Vagina (tissue), 2 donors: Measurements from ENCODE around the gene FOXL3. TPM values are rescaled to one million over a fixed set of nuclear protein-coding genes. Genes with fewer than 3 reads are reported as not detected.
"Not testable (repeated sequence)": the region's sequence is repeated elsewhere in the genome, so short reads cannot be mapped to it uniquely, and the experiment has no call there.

Experiments used
- DNase-seq, 2 donors: peaks; one replicate each; pipeline ENCODE4 v3.0.0-alpha.2; 2017; ENCODE audit errors: extremely low spot score in 2 of 2
- H3K27ac ChIP-seq: fragments of 200-600 bp; sonication (generic); one replicate; pipeline ENCODE4 v1.5.1; 2019
- H3K27me3 ChIP-seq: fragments of 200-600 bp; sonication (generic); one replicate; pipeline ENCODE4 v1.5.1; 2019
- H3K36me3 ChIP-seq, 2 donors: fragments of 200-600 bp; sonication (generic); one replicate each; pipeline ENCODE4 v1.5.1; 2017 to 2019
- H3K4me1 ChIP-seq: fragments of 200-600 bp; sonication (generic); one replicate; pipeline ENCODE4 v1.5.1; 2019
- H3K4me3 ChIP-seq, 2 donors: fragments of 200-600 bp; sonication (generic); 1 replicate in 1 of 2; 2 replicates in 1 of 2; pipeline ENCODE4 v1.5.1; 2016 to 2019
- H3K9me3 ChIP-seq: fragments of 200-600 bp; sonication (generic); one replicate; pipeline ENCODE4 v1.5.1; 2019
- CTCF ChIP-seq, 3 experiments: fragments of 450-650 bp in 2 of 3; fragments of 200-600 bp in 1 of 3; sonication (generic) in 1 of 3; IDR thresholded peaks; one replicate each; pipeline ENCODE4 v1.5.1; 2017 to 2019; ENCODE audit warnings: antibody characterized with exemption in 3 of 3, mild to moderate bottlenecking in 2 of 3, moderate library complexity in 2 of 3
- POLR2A ChIP-seq, 2 donors: fragments of 450-650 bp; IDR thresholded peaks; one replicate each; pipeline ENCODE4 v1.6.1; 2017; ENCODE audit warnings: antibody characterized with exemption in 2 of 2, mild to moderate bottlenecking in 2 of 2, moderate library complexity in 2 of 2
- POLR2AphosphoS5 ChIP-seq, 2 donors: sonication (generic); formaldehyde crosslinking; IDR thresholded peaks; one replicate each; pipeline ENCODE4 v1.9.0; 2017; ENCODE audit warnings: antibody characterized with exemption in 2 of 2, mild to moderate bottlenecking in 2 of 2, low read depth in 1 of 2; ENCODE audit not compliant: insufficient read depth in 1 of 2
- intact Hi-C: fragments of 100-400 bp; cut with DNase I; formaldehyde crosslinking; loops from one replicate; pipeline ENCODE4 v1.15.1; 2023
- total RNA-seq: library from RNA; depleted of rRNA; stranded (reverse); fragments of >200 nt; gene quantifications from one replicate; pipeline ENCODE4 v1.2.3, GENCODE V29; 2016

The FOXL3 gene
- total RNA-seq, 1 donor from 2014 or later: not detected

DNA sequence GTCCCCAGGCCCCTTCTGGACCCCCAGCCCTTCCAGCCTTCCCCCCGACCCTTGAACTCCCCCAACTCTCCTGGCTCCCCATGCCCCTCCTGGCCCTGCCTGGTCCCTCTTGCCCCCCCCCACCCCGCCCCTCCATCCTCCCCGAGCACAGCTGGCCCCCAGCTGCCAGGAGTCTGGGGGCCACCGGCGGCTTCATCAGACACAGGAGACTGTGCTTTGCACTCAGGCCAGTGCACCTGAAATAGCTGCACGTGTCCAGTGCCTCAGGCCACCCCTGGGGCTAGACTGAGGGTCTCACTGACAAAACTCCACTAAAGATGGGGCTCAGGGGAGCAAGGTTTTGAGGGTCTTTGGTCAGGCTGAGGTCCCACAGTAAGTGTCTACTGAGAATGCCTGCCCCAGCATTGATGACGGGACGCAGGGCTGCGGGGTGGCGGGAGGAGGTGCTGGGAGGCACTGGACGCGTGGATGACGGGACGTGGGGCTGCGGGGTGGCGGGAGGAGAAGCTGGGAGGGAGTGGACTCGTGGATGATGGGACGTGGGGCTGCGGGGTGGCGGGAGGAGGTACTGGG is 6.5 kb downstream of the FOXL3 start:
- Histone ChIP-seq H3K36me3 (no peaks in the 10 kb centered on the region), H3K4me3 (no peak overlapping the region), H3K4me1 (no peaks in the 10 kb centered on the region), H3K27ac (no peak overlapping the region), H3K27me3 (no peaks in the 10 kb centered on the region), H3K9me3 (no peaks in the 10 kb centered on the region)
- no peak for TF ChIP-seq CTCF (IDR thresholded peaks at IDR 0.05)
- TF ChIP-seq POLR2AphosphoS5 (IDR thresholded peaks at IDR 0.05; ENCODE audit: insufficient read depth in 1 of 2, low read depth in 1 of 2): no peak
- no peak for TF ChIP-seq POLR2A (IDR thresholded peaks at IDR 0.05)
- intact Hi-C loops: no loop called here
- no peak for DNase-seq

- H3K9me3 ChIP-seq, H3K4me3 ChIP-seq, intact Hi-C loops, H3K36me3 ChIP-seq, H3K27ac ChIP-seq, H3K27me3 ChIP-seq, H3K4me1 ChIP-seq, DNase-seq: not testable (repeated sequence)
Observed at GRCh38 chr7:297141-297540, 7.2 kb downstream of the FOXL3 start.

- H3K27ac ChIP-seq: no peak overlapping the region
- H3K4me1 ChIP-seq: no peaks in the 10 kb centered on the region
- no peak for DNase-seq
- H3K4me3 ChIP-seq: no peak overlapping the region
- H3K9me3 ChIP-seq: no peaks in the 10 kb centered on the region
- no peaks in the 10 kb centered on the region for H3K36me3 ChIP-seq
- intact Hi-C loops: no loop called here
- TF ChIP-seq POLR2A (IDR thresholded peaks at IDR 0.05) (no peak), POLR2AphosphoS5 (IDR thresholded peaks at IDR 0.05; ENCODE audit: insufficient read depth in 1 of 2, low read depth in 1 of 2) (no peak), CTCF (IDR thresholded peaks at IDR 0.05) (no peak)
- H3K27me3 ChIP-seq: no peaks in the 10 kb centered on the region
Observed at GRCh38 chr7:297611-298374, 7.8 kb downstream of the FOXL3 start.

- no peak overlapping the region for H3K4me3 ChIP-seq
- intact Hi-C loops: no loop called here
- H3K4me1 ChIP-seq: no peaks in the 10 kb centered on the region
- no peak overlapping the region for H3K27ac ChIP-seq
- no peaks in the 10 kb centered on the region for H3K9me3 ChIP-seq
- H3K27me3 ChIP-seq: no peaks in the 10 kb centered on the region
- TF ChIP-seq POLR2A (IDR thresholded peaks at IDR 0.05) (no peak), CTCF (IDR thresholded peaks at IDR 0.05) (no peak), POLR2AphosphoS5 (IDR thresholded peaks at IDR 0.05; ENCODE audit: insufficient read depth in 1 of 2, low read depth in 1 of 2) (no peak)
- DNase-seq: no peak
- H3K36me3 ChIP-seq: no peaks in the 10 kb centered on the region
Observed at GRCh38 chr7:298375-298702, 8.4 kb downstream of the FOXL3 start.

GRCh38 chr7:298743-299142 is 8.8 kb downstream of the FOXL3 start:
- H3K4me3 ChIP-seq: no peak overlapping the region
- no peaks in the 10 kb centered on the region for H3K9me3 ChIP-seq
- DNase-seq: no peak
- H3K4me1 ChIP-seq: no peaks in the 10 kb centered on the region
- intact Hi-C loops: no loop called here
- no peaks in the 10 kb centered on the region for H3K36me3 ChIP-seq
- no peaks in the 10 kb centered on the region for H3K27me3 ChIP-seq
- H3K27ac ChIP-seq: no peak overlapping the region
- TF ChIP-seq POLR2AphosphoS5 (IDR thresholded peaks at IDR 0.05; ENCODE audit: insufficient read depth in 1 of 2, low read depth in 1 of 2) (no peak), CTCF (IDR thresholded peaks at IDR 0.05) (no peak), POLR2A (IDR thresholded peaks at IDR 0.05) (no peak)
